Measurements from ENCODE around the gene LTF.
A peak's percentile ranks its signal among the peaks of the same experiment; 100 is the strongest.

The LTF gene

DNA sequence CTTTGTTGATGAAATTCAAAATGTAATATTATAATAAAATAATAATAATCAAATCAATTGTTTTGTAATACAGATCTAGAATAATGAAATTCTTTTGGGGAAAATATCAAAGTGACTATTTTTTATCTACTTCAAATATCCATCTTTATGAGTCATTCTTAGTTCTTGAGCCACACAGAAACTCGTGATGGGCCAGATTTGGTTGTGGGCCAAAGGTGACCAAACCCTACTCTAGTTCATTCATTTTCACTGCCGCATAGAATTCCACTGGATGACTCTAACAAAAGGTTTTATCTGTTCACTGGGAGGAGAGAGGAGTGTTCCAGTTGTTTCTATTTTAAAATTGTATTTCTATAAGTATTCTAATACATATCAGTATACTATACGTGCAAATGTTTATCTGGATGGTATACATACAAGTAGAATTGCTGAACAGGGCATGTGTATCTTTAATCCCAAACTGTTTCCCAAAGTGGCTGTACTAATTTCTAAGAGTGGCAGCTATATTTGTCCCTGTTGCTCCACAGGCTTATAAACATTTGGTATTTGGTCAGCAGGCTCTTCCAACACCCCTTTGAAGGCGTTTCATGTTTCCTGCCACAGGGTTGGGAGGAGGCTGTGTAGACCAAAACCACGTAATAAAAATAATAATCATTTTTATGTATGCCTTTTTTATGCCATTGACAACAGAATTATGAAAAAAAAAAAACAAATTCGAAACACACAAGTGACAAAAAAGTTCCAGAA lies 25.8 kb upstream of the LTF start:
- no peak for DNase-seq

DNA sequence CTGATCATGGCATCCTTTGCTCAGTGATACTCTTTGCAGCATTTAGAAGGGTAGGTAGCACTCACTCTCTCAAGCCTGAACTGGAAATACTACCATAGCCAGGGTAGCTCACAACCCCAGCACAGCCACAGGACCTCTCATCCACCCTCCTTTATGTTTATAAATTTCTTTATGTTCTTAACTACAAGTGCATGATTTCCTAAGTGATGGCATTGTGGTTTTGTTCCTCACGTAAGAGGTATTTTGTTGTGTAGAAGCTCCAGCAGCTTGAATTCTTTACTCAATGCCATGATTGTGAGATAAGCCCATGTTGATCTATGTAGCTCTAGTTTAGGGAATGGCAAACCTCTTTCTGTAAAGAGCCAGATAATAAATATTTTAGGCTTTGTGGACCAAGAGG lies 25.2 kb upstream of the LTF start:
- DNase-seq, result no peak

DNA sequence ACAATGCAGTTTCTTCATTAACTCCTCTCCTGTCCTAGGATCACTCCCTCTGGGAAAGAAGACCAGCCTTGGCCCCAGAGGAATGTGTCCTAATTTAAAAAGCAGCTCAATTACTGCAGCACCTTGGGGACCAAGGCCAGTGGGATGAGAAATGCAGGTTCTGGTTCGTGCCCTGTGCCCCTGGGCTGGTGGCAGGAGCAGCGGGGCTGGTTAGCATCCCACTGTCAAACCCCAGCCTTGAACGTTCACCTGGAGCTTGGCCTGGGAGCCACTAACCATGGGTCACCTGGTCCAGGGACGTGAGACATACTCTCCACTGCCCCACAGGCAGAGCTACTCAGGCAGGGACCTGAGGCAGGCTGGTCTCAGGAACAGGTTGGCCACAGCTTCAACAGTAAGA lies 24.7 kb upstream of the LTF start:
- no peak for DNase-seq

DNA sequence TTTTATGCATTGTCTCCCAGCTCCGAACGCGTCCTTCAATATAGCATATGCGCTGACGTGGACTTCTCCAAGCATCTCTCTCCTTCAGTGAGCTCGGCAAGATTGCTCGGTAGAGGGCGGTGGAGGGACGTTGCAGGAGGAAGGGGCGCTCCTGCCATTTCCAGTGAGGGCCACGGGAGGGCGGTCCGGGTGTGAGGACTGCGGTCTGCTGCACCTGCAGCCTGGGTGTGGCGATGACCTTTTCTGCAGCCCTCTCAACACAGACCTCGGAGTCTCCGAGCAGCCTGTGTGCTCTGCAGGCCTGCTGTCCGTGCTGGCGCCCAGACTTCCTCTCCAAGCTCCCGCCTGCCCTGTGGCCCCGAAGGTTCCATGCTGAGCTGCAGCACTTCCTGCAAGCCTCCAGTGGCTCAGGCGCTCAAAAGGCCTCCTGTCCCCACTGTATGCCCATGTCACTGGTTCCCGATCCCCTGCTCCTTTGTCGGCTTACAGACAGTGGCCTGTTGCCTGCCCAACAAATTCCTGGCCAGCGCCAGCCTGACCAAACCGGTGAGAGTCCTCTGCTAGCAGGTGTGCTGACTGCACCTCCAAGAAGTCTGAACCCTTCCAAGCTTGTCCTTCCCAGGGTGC lies 24.1 kb upstream of the LTF start:
- DNase-seq, result peak; percentile 73

DNA sequence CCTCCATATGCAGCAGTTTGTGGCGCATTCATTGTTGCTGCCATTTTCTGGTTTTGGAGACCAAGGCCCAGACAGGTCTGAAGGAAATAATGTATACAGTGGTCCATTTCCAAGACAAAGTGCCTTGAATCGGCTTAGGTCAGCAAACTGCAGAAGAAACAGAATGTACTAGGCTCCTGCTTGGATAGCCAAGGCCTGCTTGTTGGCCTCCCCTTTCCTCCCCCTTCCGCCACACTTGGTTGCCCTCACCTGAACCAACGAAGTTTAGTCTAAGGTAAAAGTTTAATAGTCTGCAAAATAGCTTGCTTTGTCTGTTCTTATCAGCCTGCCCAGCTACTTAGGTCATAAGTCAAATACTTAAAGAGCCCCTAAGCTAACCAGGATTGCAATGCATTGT lies 21.1 kb upstream of the LTF start:
- DNase-seq, result no peak

DNA sequence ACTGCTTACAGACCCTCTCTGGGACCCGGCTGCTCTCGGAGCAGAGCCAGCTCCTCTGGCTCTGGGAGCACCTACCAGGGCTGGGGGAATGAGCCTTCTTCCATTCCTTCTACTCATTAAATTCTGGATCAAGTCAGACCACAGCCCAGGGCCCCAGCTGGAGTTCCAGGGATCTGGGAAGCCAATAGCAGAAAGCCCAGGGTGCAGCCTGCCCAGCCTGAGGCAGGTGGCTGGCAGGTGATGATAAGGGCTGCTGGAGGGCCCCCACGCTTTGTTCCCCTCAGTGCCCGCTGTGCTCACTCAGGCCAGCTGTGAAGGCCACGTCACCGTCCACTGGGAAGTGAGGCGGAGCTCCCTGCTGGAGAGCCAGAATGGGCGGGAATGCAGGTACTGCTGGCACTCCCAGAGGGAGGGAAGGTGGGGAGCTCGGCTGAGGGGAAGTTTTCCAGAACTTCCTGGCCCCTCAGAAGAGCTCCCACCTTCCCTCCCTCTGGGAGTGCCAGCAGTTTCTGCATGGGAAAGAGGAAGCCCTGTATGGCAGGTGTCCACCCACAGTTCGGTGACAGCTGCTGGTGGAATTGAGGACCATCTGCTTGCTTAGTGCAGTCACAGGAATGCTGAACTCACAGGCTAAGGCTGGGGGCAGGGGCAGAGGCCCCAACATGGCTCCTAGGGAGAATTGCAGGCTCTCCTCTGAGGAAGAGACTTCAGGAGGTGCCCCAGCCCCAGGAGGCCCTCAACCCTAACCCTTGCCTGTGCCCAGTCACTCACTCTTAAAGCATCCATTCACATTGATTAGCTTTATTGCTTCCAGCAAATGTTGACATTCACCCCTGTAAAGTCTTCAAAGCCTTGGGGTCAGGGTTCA lies 20.4 kb upstream of the LTF start:
- DNase-seq, result no peak

DNA sequence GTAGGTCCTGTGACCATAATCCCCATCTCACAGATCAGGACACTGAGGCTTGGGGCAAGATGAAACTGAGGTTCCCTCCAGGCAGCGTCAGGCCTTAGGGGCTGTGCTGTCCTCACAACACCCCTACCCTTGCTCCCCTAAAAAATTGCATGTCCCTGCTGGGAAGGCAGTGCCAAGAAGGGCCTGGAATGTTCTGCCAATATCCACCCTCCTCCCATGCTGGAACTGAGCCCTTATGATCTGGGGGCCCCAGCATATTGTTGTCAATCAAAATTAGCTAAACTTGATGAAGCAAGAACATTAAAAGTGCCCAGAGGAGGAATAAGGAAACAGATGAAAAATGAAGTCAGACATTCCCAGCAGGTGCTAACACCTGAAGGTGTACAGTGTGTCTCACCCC lies 19.7 kb upstream of the LTF start:
- no peak for DNase-seq

DNA sequence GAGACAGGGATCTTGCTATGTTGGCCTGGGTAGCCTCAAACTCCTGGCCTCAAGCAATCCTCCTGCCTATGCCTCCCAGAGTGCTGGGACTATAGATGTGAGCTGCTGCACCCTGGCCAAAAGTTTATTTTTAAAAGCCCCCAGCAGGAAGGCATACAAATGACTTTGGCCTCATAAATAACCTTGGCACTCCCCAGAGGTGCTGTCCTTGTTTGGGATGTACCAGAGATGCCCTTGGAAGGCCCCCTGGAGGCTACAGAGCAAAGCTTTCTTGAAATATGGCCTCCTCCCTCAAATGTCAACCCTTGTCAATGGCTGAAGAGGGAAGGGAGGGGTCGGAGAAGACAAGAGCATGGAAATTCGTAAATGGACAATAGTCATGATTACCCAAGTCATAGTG lies 19.1 kb upstream of the LTF start:
- no peak for DNase-seq

DNA sequence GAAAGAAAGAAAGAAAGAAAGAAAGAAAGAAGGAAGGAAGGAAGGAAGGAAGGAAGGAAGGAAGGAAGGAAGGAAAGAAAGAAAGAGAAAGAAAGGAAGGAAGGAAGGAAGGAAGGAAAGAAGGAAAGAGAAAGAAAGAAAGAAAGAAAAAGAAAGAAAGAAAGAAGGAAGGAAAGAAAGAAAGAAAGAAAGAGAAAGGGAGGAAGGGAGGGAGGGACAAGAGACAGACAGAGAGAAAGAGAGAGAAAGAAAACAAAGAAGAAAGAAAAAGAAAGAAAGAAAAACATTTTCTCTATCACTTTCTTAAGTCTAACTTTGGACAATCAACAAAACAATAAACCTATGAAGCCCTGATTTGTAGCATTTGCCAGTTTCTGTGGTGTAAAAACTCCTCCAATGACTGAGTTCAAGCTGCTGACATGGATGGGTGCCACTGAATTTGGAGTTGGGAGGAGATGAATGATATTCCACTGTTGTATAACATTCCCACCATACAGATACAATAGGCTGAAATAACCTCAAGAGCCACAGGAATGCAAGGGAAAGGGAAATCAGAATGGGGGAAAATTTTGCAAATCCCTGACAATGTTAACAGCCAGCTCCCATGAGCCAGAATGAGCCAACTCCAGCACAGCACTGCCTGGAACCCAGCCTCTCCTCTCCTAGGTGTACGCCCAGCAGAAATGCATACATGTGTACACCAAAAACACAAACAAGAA lies 18.1 kb upstream of the LTF start:
- no peak for DNase-seq

DNA sequence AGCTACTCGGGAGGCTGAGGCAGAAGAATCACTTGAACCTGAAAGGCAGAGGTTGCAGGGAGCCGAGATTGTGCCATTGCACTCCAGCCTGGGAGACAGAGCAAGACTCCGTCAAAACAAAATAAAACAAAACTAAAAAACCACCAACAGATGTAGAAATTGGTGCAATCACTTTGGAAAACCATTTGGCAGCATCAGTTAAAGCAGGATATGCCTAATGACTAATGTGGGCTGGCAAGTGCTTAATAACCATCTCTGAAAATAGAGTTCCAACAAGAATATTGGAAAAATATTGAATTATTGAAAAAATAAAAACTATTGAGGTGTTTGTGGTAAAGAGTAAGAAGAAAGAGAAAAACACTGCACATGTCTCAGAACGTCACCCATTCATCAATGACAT lies 16.9 kb upstream of the LTF start:
- DNase-seq, result no peak

DNA sequence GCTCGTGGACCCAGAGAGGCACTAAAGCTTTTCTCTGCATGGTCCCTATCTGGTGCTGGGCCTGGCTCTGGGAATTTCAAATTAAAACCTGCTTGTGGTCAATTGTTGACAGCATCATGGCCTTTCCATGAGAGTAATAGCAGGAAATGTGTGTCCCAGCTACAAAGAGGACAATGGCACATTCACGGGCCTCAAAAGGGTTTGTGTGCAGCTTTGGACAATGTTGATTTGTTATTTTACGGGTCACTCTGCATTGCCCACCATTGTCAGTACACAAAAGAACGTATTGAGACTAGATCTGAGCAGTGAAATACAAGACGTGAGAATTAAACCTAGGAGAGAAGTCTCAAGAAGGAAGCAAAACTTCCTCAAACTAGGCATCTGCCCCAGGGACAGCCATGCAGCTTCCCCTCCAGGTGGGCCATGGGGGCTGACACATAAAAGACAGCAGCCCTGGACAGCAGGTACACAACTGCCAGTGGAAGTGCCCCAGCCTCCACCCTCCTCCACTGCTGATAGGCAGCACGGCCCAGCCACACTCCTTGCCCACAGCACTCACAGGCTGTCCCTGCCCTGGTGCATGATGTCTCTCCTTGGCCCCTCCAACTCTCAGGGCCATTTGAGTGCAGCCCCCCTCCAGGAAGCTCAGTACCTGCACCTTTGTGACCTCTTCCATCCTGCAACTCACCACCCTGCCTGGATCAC lies 15.9 kb upstream of the LTF start:
- no peak for DNase-seq

DNA sequence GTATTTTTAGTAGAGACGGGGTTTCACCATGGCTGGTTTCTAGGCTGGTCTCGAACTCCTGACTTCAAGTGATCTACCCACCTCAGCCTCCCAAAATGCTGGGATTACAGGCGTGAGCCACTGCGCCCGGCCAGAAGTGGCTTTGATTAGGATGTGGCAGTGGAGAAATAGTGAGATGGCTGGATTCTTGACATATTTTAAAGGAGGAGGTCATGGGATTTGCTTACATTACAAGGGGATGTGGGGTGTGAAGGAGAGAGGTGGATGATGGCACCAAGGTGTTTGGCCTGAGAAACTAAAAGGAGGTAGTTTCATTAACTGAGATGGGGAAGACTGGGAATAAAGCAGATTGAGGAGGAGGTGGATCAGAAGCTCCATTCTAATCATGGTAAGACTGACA lies 15.0 kb upstream of the LTF start:
- no peak for DNase-seq

DNA sequence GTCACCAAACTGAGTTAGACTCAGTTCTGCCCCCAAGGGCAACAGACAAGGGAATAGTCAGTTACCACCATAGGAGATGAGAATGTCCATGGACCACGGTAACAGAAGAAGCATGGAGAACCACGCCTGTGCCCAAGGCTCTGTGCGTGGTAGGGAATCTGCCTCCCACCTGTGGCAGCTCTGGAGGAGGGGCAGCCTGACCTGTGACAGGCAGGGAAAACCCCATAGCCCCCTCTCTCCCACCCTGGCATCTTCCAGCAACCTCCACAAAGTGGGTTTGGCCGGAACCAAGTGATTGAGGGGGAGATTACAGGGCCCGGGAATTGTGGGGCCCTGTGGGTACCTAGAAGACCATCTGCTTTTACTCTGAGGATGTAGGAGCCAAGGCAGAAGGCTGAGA lies 14.3 kb upstream of the LTF start:
- no peak for DNase-seq

DNA sequence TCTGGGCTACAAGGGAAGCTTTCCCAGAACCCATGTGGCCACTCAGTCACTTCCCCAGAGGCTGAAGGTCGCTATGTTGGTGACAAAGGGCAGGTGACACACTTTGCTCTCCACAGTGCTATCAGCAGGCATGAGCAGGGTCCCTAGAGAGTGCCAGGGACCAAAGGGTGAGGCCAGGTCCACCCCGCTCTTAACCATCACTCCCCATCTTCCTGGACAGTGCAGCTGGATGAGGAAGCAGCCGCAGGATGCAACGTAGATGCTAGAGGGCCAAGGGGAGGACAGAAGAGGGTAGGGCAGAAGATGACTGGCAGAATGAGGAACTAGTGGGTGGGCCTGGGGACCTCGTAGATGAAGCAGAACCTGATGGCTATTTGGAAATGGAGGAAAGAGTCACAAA lies 13.6 kb upstream of the LTF start:
- DNase-seq, result no peak

DNA sequence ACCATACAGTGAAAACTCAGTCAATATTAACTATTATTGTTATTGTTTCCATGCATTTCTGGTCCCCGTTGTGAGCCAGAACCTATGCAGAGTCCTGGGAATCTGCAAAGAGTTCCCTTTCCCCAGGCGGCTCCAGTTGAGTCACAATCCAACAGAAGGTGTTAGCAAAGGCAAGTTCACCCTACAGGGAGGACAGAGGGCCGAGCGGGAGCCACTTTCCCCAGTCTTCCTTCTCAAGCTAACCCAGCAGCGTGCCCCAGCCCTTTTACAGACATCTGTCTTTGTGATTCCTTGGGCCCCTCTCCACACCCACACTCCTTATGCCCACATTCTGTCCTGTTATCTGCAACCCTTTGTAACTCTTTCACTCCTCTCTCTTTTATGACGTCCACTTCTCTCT lies 13.1 kb upstream of the LTF start:
- no peak for DNase-seq

DNA sequence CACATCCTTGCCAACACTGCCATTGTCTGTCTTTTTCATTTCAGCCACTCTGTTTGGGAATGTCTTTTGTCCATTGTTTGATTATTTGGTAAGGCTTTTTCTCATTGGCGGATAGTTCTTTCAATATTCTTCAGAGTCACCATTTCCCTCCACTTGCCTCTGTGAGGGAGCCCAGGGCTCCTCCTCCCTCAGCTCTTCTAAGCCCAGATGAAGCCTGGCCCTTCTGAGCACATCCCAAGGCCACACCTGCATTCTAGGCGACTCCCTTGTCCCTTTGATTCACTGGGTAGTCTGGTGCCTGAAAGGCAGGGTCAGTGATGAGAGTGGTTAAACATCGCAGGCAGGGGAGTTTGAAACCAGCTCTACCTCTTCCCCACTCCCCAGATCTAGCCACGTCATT lies 12.4 kb upstream of the LTF start:
- DNase-seq, result no peak

DNA sequence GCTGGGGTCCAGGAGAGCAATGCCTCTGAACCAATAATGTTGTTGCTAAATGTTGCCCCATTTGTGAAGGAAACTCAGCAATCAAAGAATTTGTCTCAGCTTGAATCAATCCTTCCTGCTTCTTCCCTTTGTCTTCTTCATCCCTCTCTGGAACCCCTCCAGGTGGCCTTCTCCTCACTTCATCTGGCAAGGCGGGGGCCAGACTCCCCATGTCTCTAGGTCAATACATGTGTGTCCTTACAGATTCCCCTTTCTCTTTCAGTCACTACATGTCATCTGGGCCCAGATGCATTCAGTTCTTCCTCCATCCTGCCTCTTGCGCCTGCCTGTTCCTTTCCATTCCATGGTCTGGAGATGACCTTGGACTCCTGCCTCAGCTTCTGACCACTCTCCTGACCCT lies 8.0 kb upstream of the LTF start:
- DNase-seq, result no peak

DNA sequence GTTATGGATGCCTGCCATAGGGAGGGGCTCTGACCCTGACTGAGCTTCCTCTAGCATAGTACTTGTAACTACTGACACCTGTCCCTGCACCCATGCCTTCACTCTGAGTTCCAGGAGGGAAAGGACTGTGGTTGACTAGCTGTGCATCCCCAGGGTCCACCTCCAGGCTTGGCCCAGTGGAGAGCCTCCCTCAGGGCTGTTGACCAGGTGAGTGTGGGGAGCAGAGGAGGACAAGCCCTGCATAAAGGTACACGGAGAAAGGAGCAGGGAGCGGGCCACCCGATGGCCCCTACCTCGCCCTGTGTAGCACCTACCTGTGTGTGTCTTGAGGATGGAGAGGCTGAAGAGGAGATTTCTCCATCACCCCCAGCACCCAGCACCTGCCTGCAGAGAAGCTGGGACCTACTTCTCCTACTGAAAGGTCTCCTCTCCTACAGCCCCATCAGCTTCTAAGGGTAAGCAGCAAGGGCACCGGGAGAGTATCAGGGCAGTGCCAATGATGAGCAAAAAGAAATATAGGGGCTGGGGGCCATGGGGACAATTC lies 6.7 kb upstream of the LTF start:
- no peak for DNase-seq

DNA sequence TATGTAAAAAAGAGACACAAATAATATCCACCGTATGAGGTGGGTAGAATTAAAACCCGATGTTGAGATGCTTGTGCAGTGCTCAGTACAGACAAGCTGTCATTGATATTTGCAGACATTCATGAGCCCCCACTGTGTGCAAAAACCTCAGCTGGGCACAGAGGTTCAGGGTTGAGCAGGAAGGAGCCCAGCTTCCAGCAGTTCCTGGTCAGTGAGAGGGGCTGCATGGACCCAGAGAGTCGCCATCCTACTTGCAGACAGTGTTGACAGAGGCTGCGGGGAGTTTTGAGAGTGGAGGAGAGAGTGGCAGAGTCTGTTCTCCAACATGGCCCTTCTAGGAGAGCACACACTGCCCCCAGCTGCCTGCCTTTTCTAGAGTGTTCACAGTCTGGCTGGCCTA lies 6.1 kb upstream of the LTF start:
- no peak for DNase-seq

DNA sequence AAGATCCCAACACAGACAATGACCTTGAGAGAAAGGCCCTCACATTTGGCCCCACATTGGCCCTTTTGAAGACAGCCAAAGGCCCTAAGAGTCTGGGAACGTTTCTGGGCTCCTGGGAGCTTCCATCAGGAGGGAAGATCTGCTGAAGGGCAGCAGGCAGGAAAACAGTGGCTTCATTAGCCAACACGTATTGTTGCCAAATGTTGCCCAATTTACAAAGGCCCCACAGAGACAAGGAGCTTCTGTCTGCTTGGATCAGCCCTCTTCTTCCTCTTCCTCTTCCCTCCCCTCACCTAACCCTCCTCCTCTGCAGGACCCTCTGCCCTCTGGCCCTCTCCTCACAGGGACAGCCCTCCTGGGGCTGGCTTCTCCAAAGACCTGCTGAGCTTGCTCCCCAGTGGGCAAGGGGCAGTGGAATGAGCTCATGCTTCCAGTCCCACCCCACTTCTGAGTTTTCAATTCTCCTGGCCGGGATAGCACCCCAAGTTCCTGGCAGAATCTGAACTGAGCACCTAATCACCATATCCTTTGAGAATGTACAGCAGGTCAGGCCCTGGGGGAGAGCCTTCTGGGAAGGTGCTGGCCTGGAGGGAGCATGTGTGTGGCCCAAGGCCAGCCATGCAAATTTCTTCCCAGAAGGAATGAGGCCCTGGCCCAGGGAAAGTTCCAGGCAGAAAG lies 5.1 kb upstream of the LTF start:
- DNase-seq, result no peak

DNA sequence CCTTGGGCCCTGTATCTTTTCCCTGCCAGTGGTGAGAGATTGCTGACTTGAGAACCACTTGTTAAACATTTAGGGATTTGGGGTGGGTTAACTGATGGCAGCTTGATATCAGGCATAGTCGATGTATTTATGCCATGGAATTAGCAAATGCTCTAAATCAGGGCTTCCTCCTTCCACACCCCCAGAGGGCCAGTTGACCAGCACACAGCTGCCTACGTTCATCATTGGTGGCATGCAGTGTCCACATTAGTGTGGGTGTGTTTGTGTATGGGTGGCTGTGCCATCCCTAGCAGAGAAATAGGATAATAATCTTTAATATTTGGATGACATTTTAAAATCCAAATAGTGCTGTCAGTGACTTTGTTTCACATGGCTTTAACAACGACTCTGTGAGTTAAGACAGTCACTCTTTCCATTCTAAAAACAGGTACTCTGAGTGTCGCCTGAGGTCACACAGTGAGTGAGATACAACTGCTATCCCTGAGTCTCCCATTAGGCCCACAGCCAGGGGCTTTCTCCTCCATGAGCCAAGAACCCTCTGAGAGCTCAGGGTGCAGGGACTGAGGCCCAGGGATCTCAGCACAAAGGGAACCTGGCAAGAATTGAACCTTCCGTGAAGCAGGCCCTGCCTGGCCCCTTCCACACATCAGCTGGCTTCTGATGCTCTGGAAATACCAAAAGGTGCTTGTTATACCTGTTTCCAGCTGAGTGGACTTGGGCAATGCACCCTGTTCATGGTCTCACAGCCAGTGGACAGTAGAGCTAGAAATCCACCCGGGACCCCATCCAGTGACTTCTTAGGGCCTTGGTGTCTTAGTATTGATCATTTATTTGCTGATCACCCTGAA lies 4.3 kb upstream of the LTF start:
- DNase-seq, result no peak
